Amygdala (tissue), 56 donors: ENCODE results near the gene RBMS1.
"Not testable (repeated sequence)": the region's sequence is repeated elsewhere in the genome, so short reads cannot be mapped to it uniquely, and the experiment has no call there.

ENCODE experiments used
- DNase-seq, 56 donors: peaks; one replicate each; lab custom pipeline; 2025; lab: John Stamatoyannopoulos, UW

RBMS1 gene

DNA sequence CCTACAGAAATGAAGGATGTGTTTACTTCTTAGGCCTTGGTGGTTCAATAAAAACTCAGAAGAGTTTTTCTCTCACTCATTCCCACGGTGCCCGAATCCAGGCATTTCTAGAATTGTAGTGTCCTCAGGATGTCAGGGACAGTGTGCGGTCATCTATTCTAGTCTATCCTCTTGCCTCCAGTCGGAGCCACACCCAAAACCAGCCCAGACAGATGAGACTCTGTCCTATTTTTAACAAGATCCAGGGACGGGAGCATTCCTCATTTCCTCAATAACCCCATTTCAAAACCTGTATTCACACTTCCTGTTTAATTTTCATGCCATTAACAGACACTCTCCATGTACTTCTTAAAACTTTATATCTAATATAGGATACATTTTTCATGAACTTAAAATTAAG is 11.6 kb upstream of the RBMS1 start:
- DNase-seq: no peak

DNA sequence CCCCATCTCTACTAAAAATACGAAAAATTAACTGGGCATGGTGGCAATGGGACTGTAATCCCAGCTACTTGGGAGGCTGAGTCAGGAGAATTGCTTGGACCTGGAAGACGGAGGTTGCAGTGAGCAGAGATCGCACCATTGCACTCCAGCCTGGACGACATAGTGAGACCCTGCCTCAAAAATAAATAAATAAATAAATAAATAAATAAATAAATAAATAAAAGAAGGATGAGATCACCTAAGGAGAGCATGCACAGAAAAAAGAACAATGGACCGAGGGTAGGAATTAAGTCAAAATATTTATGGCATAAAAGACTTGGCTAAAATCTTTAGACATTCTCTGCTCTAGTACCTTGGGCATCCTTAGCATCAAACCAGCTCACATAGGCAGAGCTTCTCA is 8.9 kb upstream of the RBMS1 start:
- no peak for DNase-seq

DNA sequence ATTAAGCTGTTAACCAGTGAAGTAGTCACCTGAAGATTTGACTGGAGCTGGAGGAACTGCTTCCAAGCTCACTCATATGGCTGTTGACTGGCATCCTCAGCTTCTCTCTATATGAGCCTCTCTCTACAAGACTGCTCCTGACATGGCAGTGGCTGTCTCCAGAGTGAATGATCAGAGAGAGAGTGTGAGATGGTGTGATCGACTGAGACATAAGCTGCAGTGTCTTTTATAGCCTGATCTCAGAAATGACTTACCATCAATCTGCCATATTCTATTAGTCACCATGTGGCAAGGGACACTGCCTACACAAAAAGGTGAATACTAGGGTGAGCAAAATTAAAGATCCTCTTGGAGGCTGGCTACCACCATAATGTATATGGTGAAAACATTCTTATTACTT is 7.8 kb upstream of the RBMS1 start:
- DNase-seq: no peak

DNA sequence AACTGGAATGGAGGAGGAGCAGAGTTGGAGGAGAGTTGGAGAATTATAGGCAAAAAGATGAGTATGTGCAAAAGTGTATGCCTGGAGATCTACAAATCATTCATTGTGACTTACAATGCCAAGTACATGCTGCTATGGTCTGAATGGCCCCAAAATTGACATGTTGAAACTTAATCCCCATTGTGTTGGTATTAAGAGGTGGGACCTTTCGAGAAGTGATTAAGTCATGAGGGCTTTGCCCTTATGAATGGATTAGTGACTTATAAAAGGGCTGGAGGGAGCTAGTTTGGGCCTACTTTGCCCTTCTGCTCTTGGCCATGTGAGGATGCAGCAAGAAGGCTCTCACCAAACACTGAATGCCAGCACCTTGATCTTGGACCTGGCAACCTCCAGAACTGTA is 6.3 kb upstream of the RBMS1 start:
- DNase-seq: no peak

DNA sequence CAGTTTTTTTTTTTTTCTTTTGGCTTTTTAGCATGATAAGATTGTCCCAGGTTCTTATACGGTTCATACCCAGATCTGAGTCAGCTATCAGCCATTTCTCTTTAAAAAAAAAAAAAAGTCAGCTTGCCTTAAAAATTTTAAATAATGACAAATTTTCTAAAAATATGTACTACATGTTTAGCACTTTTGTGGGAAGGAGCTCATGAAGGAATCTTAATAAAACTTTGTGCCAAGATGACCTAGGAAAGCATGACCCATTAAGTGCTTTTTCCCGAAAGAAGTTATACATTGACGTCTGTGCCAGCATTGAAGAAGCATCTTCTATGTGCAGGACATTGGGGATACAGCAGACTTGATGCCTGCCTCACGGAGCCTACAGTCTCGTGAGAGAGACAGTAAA is 4.5 kb upstream of the RBMS1 start:
- no peak for DNase-seq

DNA sequence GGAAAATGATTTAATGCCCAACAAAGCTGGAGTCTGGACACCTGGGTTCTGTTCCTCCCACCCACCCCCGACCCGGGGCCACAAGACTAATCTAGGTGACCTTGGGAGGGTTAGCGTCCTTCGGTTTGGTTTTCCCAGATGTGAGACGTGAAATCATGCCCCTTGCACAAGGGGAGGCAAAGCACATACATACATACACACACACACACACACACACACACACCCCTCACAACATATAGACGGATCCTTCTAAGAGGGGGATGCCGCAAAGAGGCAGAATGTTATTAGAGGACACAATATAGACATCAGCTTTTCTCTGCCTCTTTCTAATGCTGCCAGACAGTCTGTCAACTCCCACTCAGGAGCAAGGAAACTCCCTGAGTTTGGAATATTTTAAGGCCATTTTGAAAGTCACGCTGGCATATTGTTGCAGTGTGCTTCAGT is 616 bp upstream of the RBMS1 start:
- no peak for DNase-seq

DNA sequence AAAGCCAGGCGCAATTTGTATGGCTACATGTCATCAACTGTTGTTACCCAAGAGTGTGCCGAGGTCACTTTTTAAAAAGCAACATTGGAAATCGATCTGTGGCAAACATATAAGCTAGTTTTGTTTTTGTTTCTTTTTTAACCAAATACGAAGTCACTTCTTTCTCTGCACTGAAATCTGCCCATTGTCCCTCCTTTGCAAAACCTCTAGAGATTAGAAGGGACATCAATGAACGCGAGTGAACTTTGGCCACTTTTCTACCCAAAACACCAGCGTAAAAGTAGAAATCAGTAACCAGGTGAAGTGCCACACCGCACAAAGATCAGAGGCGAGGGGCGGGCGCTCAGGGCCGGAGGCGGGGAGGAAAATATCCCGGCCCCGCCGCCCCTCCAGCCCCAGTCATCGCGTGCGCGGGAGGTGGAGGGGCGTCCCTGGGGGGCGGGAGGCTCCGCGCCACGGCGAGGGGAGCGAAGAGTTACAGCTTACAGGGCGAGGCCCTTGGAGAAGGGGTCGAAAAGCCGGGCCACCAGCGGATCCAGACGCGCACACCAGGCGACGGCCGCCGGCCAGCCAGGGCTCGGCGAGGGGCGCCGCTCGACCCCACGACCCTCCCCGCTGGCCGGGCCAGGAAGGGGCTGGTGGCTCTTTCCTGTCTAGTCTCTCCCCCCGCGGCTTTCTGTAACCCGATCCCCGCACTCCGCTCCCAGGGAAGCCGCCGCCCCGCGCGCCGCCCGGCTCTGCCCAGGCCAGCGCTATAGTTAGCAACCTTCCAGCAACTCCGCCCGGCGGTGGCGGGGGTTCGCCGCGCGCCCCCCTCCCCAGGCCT is 993 bp downstream of the RBMS1 start:
- DNase-seq: peak in 3 of 56 donors; percentile 7 to 27 (median 26)

DNA sequence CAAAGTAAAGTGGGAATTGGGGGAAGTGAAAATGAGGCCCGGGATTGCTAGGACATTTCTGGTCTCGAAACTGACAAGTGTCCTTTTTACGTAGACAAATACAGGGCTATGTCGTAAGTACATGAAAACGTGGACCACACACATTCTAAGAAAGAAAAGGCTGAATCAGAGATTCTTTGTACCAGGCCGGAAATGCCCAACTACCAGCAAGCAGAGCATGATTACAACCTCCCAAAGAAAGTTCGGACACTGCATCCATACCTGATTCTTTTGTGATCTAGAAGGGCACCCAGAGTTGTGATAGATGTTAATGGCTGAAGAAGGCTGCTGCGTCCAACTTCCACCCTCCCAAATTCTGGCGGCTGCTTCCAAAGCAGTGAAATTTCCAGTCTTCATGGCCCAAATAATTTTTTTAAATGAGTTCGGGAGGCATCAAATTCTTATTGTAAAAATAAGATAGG is 1.7 kb downstream of the RBMS1 start:
- no peak for DNase-seq

DNA sequence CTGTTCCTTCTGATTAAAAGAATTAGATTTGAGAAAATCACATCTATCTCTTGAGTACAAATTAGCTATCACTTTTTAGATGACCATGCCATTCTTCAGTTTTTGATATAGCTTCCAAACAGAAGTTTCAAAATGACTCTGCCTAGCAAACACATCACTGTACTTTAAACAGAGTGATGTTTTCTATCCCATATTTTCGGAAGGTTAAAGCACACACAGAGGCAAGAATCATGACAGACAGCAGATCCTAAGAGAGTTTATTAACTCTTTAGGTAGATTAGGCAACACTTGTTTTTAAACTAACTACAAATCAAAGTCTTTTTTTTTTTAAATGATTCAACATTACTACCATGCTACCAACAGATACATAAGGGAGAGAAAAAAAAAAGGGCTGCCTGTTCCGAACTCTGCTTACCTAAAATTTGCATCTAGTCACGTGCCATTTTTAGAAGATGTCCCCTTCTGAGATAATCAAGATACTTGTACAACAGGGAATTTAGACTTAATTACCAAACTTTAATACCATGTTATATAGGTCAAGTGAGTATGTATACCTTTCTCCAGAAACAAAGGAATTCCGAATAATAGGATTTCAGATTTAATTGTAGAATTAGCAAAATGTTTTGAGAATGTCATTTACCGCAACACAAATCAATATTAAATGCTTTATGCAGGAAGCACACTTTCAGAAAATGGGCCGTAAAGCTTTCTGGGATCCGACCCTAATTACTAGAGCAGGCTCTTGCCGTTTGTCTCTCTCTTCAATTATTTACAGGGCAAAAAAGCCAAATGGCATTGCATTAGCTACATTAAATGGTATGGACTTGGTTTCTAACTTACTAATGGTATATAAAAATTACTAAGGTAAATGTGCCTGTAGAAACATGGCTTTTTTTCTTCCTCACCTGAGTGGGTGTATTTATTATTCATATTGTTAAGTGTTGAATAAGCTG is 2.6 kb downstream of the RBMS1 start:
- no peak for DNase-seq

DNA sequence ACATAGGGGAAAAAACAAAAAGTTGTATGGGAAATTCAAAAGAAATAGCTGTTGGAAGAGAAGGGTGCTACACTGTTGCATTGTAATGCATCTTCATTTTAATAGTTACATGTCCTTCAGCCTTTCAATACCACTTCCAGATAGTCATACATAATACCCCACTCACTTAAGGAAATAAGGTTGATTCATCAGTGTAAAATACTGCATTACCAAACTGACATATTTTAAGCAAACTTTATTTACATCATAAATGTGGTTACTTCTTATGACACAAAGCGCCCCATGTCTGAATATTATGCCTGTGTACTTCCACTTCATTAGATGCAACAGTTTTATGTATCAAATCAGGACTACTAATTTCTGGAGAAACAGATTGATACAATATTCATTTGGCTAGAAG is 4.5 kb downstream of the RBMS1 start:
- DNase-seq: no peak

DNA sequence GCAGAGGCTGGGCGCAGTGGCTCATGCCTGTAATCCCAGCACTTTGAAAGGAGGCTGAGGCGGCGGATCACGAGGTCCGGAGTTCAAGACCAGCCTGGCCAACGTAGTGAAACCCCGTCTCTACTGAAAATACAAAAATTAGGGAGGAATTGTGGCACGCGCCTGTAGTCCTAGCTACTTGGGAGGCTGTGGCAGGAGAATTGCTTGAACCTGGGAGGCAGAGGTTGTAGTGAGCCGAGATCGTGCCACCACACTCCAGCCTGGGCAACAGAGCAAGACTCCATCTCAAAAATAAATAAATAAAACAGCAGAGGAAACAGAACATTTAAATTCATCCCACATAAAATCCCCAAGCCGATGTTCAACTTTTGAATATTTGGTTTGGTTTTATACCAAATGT is 5.3 kb downstream of the RBMS1 start:
- DNase-seq: not testable (repeated sequence)

DNA sequence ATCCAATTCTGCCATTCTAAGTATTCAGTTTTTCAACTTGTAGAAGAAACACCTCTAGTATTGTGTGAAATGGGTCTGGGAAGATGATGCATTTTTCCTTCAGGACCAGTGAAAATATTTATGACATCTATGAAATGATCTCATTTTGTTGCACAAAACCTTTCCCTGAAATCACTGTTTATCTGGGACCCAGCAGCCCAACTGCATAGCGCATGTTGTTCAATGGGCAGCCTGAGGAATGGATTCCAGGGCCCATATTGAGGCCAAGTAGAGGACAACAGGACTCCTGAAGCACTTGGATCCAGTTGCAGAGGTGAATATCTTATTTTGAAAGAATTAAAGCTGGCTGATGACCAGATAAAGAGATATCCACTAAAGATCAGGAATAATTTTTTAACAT is 7.3 kb downstream of the RBMS1 start:
- no peak for DNase-seq

DNA sequence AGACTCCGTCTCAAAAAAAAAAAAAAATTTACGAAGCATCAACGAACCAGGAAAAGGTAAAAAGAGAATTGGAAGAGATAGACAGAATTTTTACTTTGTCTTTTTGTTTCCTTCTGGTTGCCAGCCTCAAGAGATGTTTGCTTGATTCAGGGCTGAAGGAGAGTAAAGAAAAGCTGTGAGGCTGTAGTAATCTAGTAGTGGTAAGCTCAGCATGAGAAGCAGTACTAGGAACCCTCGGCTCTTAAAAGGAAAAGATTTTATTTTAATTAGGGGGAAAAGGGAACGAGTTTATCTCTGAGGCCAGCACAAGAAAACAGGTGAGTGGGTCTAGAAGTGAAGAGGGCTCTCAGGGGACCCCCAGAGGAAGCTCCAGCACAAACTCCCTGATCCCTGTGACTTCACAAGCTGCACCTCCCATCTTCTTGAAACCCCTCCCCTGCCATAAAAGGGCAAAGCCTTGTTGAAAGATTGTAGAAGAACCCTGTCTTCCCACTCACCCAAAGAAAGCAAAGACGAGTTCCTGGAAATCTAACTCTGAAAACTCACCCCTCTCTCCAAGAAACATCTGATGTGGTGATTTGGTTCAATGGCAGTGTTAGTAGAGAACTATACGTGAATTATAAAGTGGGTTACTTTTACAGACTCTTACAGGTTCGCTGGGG is 8.6 kb downstream of the RBMS1 start:
- DNase-seq: no peak

DNA sequence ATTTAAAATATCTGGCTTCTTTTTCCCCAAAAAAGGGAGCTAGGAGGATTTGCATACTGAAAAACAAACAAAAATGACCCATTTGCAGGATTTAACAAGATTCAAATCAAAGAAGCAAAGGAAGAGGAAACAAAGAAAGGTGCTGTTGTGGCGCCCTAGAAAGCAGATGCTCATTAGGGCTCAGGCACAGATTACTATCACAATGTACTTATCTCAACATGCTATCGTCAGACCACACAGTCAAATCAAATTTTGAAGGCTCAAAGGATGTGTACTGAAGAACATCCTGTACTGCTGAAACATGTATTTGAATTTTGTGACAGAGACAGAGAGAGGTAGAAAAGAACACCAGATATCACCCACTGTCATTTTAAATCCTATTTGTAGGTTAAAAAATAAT is 10.9 kb downstream of the RBMS1 start:
- DNase-seq: no peak

DNA sequence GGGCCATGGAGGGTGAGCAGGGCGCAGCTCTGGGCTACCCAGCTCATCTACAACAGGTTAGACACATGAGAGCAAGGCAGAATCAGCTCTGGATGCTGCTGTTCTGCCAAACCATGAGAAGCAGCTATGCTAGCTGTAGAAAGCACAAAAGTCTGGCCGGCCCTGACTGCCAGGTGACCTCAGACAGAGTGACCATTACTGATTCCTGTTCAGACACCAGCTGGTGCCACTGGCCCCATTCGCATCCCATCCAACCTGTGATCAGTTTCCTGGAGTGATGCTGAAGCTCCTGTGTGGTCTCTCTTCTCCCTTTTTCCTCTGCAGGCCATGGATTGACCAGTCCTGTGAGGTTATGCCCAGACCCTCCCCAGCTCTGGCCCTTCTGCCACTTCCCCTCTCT is 14.3 kb downstream of the RBMS1 start:
- DNase-seq: no peak

DNA sequence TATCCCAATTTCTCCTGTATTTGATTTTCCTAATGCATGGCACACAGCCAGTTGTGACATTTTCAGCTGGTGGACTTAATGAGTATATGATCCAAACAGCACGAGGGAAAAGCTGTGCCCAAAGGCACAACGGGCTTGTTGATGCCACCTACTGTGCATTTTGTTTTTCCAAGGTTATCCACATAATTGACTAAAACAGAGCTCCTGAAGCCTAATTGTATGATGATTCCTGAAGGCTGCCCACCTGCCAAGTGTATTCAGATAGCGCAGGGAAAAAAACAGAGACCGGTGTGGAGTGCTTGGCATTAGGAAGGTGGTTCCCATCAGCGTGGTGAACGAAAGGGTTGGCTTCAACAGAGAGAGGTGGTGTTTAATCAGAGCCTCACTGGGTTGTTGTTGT is 14.9 kb downstream of the RBMS1 start:
- DNase-seq: no peak

DNA sequence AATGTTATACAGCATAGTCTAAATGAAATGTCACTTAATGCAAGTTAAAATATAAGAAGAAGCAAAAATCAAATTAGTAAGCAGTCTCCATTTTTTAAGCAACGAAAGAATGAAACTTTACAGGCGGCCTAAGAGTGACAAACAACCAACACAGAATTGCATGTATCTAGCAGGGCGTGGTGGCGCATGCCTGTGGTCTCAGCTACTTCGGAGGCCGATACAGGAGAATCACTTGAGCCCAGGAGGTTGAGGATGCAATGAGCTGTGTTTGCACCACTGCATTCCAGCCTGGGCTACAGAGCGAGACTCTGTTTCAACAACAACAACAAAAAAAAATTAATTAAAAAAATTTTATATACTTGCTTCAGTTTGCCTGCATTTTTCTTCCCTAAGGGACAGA is 16.6 kb downstream of the RBMS1 start:
- DNase-seq: no peak

DNA sequence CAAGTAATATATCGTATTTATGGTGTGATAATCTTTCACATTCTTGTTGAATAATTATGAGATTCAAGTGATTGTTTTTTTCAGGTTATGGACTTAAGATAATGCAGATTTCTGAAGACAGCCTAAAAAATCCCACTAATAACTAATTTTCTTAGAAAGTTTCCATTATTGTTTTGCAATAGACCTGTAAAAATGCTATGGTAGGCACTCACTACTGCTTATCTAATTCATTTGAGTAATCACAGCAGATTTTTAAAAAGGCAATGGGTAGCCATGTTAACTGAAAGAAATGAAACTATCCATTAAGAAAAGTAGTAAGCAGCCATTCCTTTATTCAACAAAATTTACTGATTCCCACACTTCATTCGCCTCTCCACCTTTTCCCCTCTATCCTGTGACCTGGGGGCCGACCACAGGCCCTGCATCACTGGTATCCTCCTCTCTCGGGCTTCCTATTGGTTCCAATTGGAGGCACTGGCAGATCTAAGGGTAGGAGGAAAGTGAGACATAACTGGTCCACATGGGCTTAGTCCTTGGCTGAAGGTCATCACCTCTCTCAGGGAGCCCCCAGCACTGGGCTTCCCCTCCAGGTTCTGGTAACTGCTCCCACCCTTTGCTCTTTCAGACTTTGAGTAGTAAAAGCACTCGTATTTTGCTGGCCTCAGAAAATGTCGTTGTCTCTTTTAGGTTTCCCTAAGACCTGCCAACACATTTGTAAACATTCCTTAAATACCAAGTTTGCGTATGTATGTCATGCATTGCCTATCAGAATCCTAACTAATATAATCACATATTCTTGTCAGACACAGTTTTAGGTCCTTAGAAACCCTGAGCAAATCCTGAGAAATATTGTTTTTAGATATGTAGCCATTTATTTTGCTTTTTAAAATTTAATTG is 18.5 kb downstream of the RBMS1 start:
- DNase-seq: no peak

DNA sequence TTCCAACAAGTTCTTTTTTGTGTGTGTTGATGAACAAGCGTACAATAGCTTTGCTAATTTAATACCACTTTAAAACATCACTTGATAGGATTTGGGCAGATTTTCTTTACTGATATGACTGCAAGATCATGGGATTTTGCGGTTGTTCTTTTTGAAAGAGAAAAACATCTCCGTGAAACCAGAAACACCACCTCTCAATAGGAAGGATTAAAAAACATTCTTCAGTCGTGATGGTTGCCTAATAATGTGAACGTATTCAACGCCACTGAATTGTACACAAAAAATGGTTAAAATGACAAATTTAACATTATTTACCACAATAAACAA is 19.3 kb downstream of the RBMS1 start:
- no peak for DNase-seq
